SH-SY5Y (cell line): Measurements from ENCODE around the gene RCAN2.

Source experiments
- GATA2 ChIP-seq: IDR thresholded peaks from 2 replicates; pipeline ENCODE4 v1.6.1; 2011; ENCODE audit warnings: mild to moderate bottlenecking, low read depth, low read length
- GATA3 ChIP-seq: IDR thresholded peaks from 2 replicates; pipeline ENCODE4 v1.6.1; 2011; ENCODE audit warnings: low read depth, mild to moderate bottlenecking, low read length, moderate library complexity

- TF ChIP-seq GATA3 (no peak), GATA2 (no peak)
Measured at GRCh38 chr6:46199387-46199786, 291.9 kb downstream of the RCAN2 start.
